Eye (tissue), 1 donor: ENCODE measurements around the gene MAP3K15.

Experiments
- DNase-seq: peaks from one replicate; pipeline ENCODE4 v3.0.0-alpha.2; 2015

Gene MAP3K15

GRCh38 chrX:19342331-19342906 is 172.9 kb downstream of the MAP3K15 start:
- peak; percentile 39 for DNase-seq

- no peak for DNase-seq
Observed at GRCh38 chrX:19334945-19335626, 180.2 kb downstream of the MAP3K15 start.

- DNase-seq, result peak; percentile 25
Observed at GRCh38 chrX:19332983-19333382, 182.3 kb downstream of the MAP3K15 start.

GRCh38 chrX:19331831-19332230 is 183.5 kb downstream of the MAP3K15 start:
- DNase-seq, result no peak

- no peak for DNase-seq
Observed at GRCh38 chrX:19326567-19326966, 188.7 kb downstream of the MAP3K15 start.
